Activated T-cell treated with anti-CD3 and anti-CD28 coated beads, Interleukin-2, amount 50 U/mL, for 24 hours (primary cell): Measurements from ENCODE around the gene TFCP2L1.
"Not testable (repeated sequence)": the region's sequence is repeated elsewhere in the genome, so short reads cannot be mapped to it uniquely, and the experiment has no call there.

Experiments
- DNase-seq: peaks from one replicate; pipeline ENCODE4 v3.0.0-alpha.2; 2020
- H3K27ac Mint-ChIP-seq: 2 replicates; pipeline ENCODE4 v1.8.0; 2020; ENCODE audit warnings: mild to moderate bottlenecking, mixed read lengths
- H3K27me3 Mint-ChIP-seq: 2 replicates; pipeline ENCODE4 v1.8.0; 2020; ENCODE audit warnings: mixed read lengths
- H3K36me3 Mint-ChIP-seq: 2 replicates; pipeline ENCODE4 v1.8.0; 2020; ENCODE audit warnings: low read depth, mixed read lengths
- H3K4me1 Mint-ChIP-seq: 2 replicates; pipeline ENCODE4 v1.8.0; 2020; ENCODE audit warnings: low read depth, mixed read lengths
- H3K4me3 Mint-ChIP-seq: 2 replicates; pipeline ENCODE4 v1.8.0; 2020; ENCODE audit warnings: mild to moderate bottlenecking, moderate library complexity, mixed read lengths
- H3K9me3 Mint-ChIP-seq: 2 replicates; pipeline ENCODE4 v1.8.0; 2020; ENCODE audit warnings: mixed read lengths

TFCP2L1 gene

GRCh38 chr2:121236101-121236640 is 48.8 kb downstream of the TFCP2L1 start:
- Mint-ChIP-seq H3K27me3 (no peaks in the 10 kb centered on the region), H3K9me3 (no peaks in the 10 kb centered on the region), H3K4me3 (no peak overlapping the region), H3K36me3 (no peaks in the 10 kb centered on the region), H3K27ac (no peak overlapping the region), H3K4me1 (no peaks in the 10 kb centered on the region)
- no peak for DNase-seq

GRCh38 chr2:121235542-121235941 is 49.5 kb downstream of the TFCP2L1 start:
- Mint-ChIP-seq H3K4me1 (no peaks in the 10 kb centered on the region), H3K9me3 (no peaks in the 10 kb centered on the region), H3K4me3 (no peak overlapping the region), H3K36me3 (no peaks in the 10 kb centered on the region), H3K27ac (no peak overlapping the region), H3K27me3 (no peaks in the 10 kb centered on the region)
- no peak for DNase-seq

GRCh38 chr2:121234791-121235190 is 50.2 kb downstream of the TFCP2L1 start:
- no peaks in the 10 kb centered on the region for H3K9me3 Mint-ChIP-seq
- H3K27ac Mint-ChIP-seq, result no peak overlapping the region
- H3K4me1 Mint-ChIP-seq, result no peaks in the 10 kb centered on the region

GRCh38 chr2:121234144-121234543 is 50.9 kb downstream of the TFCP2L1 start:
- no peaks in the 10 kb centered on the region for H3K27me3 Mint-ChIP-seq
- H3K36me3 Mint-ChIP-seq, result no peaks in the 10 kb centered on the region
- no peaks in the 10 kb centered on the region for H3K4me1 Mint-ChIP-seq
- DNase-seq, result no peak
- no peak overlapping the region for H3K27ac Mint-ChIP-seq
- no peaks in the 10 kb centered on the region for H3K9me3 Mint-ChIP-seq
- H3K4me3 Mint-ChIP-seq, result no peak overlapping the region

More at GRCh38 chr2:121234791-121235190, 50.2 kb downstream of the TFCP2L1 start:
- no peak for DNase-seq
- Mint-ChIP-seq H3K4me3 (no peak overlapping the region), H3K27me3 (no peaks in the 10 kb centered on the region), H3K36me3 (no peaks in the 10 kb centered on the region)

GRCh38 chr2:121233486-121234110 is 51.4 kb downstream of the TFCP2L1 start:
- no peak overlapping the region for H3K4me3 Mint-ChIP-seq
- H3K27ac Mint-ChIP-seq, result no peak overlapping the region
- H3K9me3 Mint-ChIP-seq, result no peaks in the 10 kb centered on the region
- DNase-seq, result no peak
- no peaks in the 10 kb centered on the region for H3K4me1 Mint-ChIP-seq
- H3K36me3 Mint-ChIP-seq, result no peaks in the 10 kb centered on the region
- H3K27me3 Mint-ChIP-seq, result no peaks in the 10 kb centered on the region

- DNase-seq, result no peak
- Mint-ChIP-seq H3K4me3 (no peak overlapping the region), H3K27me3 (no peaks in the 10 kb centered on the region), H3K27ac (no peak overlapping the region), H3K4me1 (no peaks in the 10 kb centered on the region), H3K9me3 (no peaks in the 10 kb centered on the region), H3K36me3 (no peaks in the 10 kb centered on the region)
These were observed 52.3 kb downstream of the TFCP2L1 start for GRCh38 chr2:121232626-121233265.

GRCh38 chr2:121231385-121232000 is 53.5 kb downstream of the TFCP2L1 start:
- no peaks in the 10 kb centered on the region for H3K36me3 Mint-ChIP-seq
- H3K27me3 Mint-ChIP-seq, result no peaks in the 10 kb centered on the region
- H3K27ac Mint-ChIP-seq, result no peak overlapping the region
- no peaks in the 10 kb centered on the region for H3K9me3 Mint-ChIP-seq
- no peaks in the 10 kb centered on the region for H3K4me1 Mint-ChIP-seq
- DNase-seq, result no peak
- H3K4me3 Mint-ChIP-seq, result no peak overlapping the region

GRCh38 chr2:121228521-121228920 is 56.5 kb downstream of the TFCP2L1 start:
- no peaks in the 10 kb centered on the region for H3K4me1 Mint-ChIP-seq
- H3K27ac Mint-ChIP-seq, result no peak overlapping the region
- no peaks in the 10 kb centered on the region for H3K36me3 Mint-ChIP-seq
- H3K4me3 Mint-ChIP-seq, result no peak overlapping the region
- DNase-seq, result no peak
- no peaks in the 10 kb centered on the region for H3K27me3 Mint-ChIP-seq
- no peaks in the 10 kb centered on the region for H3K9me3 Mint-ChIP-seq

- not testable (repeated sequence) for H3K4me3 Mint-ChIP-seq, H3K9me3 Mint-ChIP-seq, H3K36me3 Mint-ChIP-seq, DNase-seq, H3K27ac Mint-ChIP-seq, H3K27me3 Mint-ChIP-seq, H3K4me1 Mint-ChIP-seq
These were observed 57.4 kb downstream of the TFCP2L1 start for GRCh38 chr2:121227381-121228144.

- H3K36me3 Mint-ChIP-seq, DNase-seq, H3K9me3 Mint-ChIP-seq, H3K4me3 Mint-ChIP-seq, H3K27me3 Mint-ChIP-seq, H3K4me1 Mint-ChIP-seq, H3K27ac Mint-ChIP-seq: not testable (repeated sequence)
These were observed 59.3 kb downstream of the TFCP2L1 start for GRCh38 chr2:121225681-121226080.

GRCh38 chr2:121220995-121221394 is 64.0 kb downstream of the TFCP2L1 start:
- DNase-seq, result no peak
- Mint-ChIP-seq H3K4me3 (no peak overlapping the region), H3K27ac (no peak overlapping the region), H3K27me3 (no peaks in the 10 kb centered on the region), H3K4me1 (no peaks in the 10 kb centered on the region), H3K36me3 (no peaks in the 10 kb centered on the region), H3K9me3 (no peaks in the 10 kb centered on the region)

GRCh38 chr2:121219866-121220265 is 65.1 kb downstream of the TFCP2L1 start:
- Mint-ChIP-seq H3K4me3 (no peak overlapping the region), H3K27ac (no peak overlapping the region), H3K36me3 (no peaks in the 10 kb centered on the region), H3K27me3 (no peaks in the 10 kb centered on the region), H3K9me3 (no peaks in the 10 kb centered on the region), H3K4me1 (no peaks in the 10 kb centered on the region)
- DNase-seq, result no peak

GRCh38 chr2:121218386-121218938 is 66.5 kb downstream of the TFCP2L1 start:
- DNase-seq, result no peak
- no peak overlapping the region for H3K4me3 Mint-ChIP-seq
- H3K9me3 Mint-ChIP-seq, result no peaks in the 10 kb centered on the region
- no peaks in the 10 kb centered on the region for H3K27me3 Mint-ChIP-seq
- no peaks in the 10 kb centered on the region for H3K36me3 Mint-ChIP-seq
- H3K4me1 Mint-ChIP-seq, result no peaks in the 10 kb centered on the region
- no peak overlapping the region for H3K27ac Mint-ChIP-seq

- DNase-seq, result no peak
- Mint-ChIP-seq H3K4me1 (no peaks in the 10 kb centered on the region), H3K9me3 (no peaks in the 10 kb centered on the region), H3K36me3 (no peaks in the 10 kb centered on the region), H3K27me3 (no peaks in the 10 kb centered on the region), H3K4me3 (no peak overlapping the region), H3K27ac (no peak overlapping the region)
These were observed 67.4 kb downstream of the TFCP2L1 start for GRCh38 chr2:121217627-121218026.
